NCI-H146 (cell line): Measurements from ENCODE around the gene GSTA5.
"Not testable (repeated sequence)": the region's sequence is repeated elsewhere in the genome, so short reads cannot be mapped to it uniquely, and the experiment has no call there.

ENCODE experiments used
- DNase-seq: peaks from one replicate; lab custom pipeline; 2025; lab: John Stamatoyannopoulos, UW

Gene GSTA5

DNA sequence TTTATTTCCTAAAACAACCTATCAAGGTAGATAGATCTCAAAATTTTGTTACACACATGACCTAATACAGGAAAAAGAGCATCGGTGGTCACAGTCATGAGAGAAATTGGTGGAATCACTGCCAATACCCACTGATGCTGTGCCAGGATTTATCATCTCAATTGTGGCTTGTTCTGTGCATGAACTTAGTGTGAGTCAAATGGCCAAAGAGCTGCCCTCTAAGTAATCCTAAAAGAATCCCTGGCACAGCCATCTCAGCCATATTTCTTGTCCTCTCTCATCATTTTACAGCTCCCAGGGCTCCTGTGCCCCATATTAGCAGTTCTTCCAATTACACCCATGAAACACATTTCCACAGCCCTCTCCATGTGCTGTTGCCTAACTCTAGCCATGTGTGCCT, 6.1 kb downstream of the GSTA5 start:
- no peak for DNase-seq

DNA sequence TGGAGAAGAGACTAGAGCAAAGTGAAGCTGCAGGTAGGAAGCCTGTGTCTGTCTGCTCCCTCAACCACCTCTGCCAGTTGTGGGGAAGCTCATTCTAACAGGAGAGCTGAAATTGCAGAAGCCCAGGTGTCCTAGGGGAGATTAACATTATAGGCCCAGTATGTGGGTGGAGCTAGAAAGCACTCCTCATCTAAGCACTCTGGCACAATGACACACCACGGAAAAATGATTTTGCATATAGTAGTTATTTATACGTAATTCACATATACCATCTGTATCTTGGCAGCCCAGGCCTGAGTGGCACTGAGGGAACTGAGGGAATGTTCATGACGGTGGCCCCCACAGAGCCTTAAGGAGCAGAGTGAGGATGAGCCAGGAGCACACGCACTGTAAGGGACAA, 9.7 kb downstream of the GSTA5 start:
- not testable (repeated sequence) for DNase-seq

- DNase-seq: no peak
These were observed 11.4 kb downstream of the GSTA5 start for GRCh38 chr6:52829046-52829817.

GRCh38 chr6:52828621-52829020, 12.0 kb downstream of the GSTA5 start:
- not testable (repeated sequence) for DNase-seq

- DNase-seq: not testable (repeated sequence)
These were observed 13.4 kb downstream of the GSTA5 start for GRCh38 chr6:52827073-52827783.

DNA sequence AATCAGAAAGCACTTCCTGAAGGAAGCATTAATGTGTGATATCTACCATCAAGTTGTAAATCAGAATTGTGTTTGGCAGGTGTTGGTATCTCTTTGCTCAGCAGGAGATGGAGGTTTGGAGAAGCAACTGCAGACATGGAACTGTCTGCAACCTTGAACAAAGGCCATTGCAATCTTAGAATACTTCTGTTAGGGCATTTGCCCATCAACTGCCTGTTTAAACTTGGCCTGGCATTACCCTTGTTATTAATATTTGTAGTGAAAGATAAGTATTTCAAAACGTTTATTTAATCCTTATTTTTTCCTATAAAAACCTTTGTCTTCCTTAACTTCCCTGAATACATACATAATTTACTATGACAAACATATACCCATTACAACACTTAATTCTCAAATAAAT, 14.1 kb downstream of the GSTA5 start:
- DNase-seq: no peak

- not testable (repeated sequence) for DNase-seq
These were observed 14.6 kb downstream of the GSTA5 start for GRCh38 chr6:52825900-52826459.

DNA sequence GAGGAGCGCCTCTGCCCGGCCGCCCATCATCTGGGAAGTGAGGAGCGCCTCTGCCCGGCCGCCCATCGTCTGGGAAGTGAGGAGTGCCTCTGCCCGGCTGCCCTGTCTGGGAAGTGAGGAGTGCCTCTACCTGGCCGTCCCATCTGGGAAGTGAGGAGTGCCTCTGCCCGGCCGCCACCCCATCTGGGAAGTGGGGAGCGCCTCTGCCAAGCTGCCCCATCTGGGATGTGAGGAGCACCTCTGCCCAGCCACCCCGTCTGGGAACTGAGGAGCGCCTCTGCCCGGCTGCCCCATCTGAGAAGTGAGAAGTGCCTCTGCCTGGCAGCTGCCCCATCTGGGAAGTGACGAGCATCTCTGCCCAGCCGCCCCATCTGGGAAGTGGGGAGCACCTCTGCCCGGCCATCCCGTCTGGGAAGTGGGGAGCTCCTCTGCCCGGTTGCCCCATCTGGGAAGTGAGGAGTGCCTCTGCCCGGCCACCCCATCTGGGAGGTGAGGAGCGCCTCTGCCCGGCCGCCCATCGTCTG, 15.3 kb downstream of the GSTA5 start:
- DNase-seq: not testable (repeated sequence)

- no peak for DNase-seq
These were observed 18.8 kb downstream of the GSTA5 start for GRCh38 chr6:52821842-52822241.

GRCh38 chr6:52820198-52820597, 20.4 kb downstream of the GSTA5 start:
- DNase-seq: no peak

DNA sequence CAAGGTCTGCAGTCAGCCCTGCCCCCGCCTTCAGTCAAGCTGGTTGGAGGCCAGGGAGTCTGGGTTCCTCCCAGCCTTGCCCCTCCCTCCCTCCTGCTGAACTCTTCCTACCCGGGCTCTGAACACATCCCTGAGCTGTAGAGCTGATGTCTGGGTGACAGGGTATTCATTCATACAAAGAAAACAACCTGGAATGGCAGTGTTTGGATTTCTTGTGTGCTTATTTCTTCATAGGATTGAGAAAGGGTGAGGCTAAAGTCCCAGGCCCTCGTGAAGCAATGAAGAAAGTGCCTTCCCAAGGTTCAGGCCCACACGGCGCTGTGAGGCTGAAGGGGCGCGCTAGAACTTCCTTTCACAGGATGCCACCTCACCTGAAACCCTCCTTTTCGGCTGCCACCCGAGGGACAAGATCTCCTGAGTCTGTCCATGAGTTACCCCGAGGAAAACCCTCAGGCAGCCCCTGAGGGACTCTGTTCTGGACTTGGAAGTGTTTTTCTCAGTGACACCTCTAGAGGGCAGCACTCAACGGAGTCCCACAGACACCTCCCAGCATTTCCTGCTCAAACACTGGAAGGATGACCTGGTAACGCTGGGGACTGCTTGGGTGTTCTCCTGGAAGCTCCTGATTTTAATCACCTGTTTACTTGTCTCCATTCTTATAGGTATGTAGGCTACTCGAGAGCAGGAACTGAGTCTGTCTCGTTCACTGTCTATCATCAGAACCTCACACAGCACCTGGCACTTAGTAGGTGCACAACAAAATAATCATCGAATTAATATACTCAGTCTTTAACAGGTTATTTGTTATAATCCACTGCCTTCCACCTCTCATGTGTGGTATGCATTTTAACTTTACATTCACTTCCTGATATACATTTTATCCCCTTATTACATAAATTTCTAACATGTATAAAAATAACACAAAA, 25.2 kb downstream of the GSTA5 start:
- DNase-seq: peak; percentile 58

- DNase-seq: not testable (repeated sequence)
These were observed 26.1 kb downstream of the GSTA5 start for GRCh38 chr6:52814545-52814944.

DNA sequence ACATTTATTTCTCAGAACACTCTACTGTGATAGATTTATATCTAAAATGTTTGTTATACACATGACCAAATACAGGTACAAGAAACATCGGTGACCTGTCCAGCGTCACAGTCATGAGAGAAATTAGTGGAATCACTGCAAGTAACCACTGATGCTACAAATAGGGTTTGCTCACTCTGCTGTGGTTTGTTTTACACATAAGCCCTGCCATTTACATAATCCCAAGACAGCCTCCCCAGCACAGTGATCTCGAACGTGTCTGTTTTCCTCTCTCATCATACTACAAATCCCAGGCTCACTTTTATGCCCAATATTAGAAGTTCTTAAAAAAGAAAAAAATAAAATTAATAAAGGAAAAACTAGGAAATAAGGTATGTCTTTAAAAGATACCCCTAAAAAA, 30.8 kb downstream of the GSTA5 start:
- DNase-seq: not testable (repeated sequence)

GRCh38 chr6:52808660-52809059, 32.0 kb downstream of the GSTA5 start:
- DNase-seq: no peak

- DNase-seq: not testable (repeated sequence)
These were observed 36.9 kb downstream of the GSTA5 start, which contains the start of gene GSTA1 for GRCh38 chr6:52803668-52804255. Gene GSTA1 (minus strand): TSS chr6:52803816. CDS start chr6:52799267, 4,549 bp downstream.

- no peak for DNase-seq
These were observed 37.8 kb downstream of the GSTA5 start for GRCh38 chr6:52802806-52803205.

- peak; percentile 41 for DNase-seq
These were observed 39.3 kb downstream of the GSTA5 start for GRCh38 chr6:52801188-52801841.

- not testable (repeated sequence) for DNase-seq
These were observed 41.3 kb downstream of the GSTA5 start for GRCh38 chr6:52799272-52799671.

DNA sequence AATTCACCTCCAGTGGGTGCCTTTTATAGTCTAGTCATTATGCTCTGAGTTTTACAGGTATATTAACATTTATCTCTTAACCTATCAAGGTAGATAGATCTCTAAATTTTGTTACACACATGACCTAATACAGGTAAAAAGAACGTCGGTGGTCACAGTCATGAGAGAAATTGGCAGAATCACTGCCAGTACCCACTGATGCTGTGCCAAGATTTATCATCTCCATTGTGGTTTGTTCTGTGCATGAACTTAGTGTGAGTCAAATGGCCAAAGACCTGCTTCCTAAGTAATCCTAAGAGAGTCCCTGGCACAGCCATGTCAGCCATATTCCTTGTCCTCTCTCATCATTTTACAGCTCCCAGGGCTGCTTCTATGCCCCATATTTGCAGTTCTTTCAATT, 46.2 kb downstream of the GSTA5 start:
- not testable (repeated sequence) for DNase-seq

DNA sequence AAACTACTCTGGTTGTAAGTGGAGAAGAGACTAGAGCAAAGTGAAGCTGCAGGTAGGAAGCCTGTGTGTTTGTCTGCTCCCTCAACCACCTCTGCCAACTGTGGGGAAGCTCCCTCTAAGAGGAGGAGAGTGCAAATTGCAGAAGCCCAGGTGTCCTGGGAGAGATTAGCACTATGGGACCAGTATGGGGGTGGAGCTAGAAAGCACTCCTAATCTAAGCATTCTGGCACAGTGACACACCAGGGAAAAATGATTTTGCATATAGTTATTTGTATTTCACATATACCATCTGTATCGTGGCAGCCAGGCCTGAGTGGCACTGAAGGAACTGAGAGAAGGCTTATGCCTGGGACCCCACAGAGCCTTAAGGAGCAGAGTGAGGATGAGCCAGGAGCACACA, 49.8 kb downstream of the GSTA5 start:
- DNase-seq: no peak

DNA sequence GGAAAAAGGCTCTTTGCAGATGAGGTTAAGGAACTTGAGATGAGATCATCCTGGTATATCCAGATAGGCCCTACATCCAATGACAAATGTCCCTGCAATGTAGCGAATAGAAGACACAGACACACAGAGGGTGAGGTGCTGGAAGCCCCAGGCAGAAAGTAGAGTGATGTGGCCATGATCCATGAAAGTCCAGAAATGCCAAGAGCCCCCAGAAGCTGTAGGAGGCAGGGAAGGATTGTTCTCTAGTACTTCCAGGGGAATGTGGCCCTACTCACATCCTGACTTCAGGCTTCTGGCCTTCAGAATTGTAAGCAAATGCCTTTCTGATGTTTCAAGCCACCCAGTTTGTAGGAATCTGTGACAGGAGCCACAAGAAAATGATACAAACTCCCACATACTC, 51.0 kb downstream of the GSTA5 start:
- not testable (repeated sequence) for DNase-seq
